Astrocyte of the spinal cord (primary cell): ENCODE results near the gene CCDC40.

Experiments used
- DNase-seq: peaks from one replicate; pipeline ENCODE4 v3.0.0; 2011; ENCODE audit warnings: low read depth, low spot score
- H3K4me3 ChIP-seq: 2 replicates; pipeline ENCODE4 v1.5.1; 2011; ENCODE audit warnings: low read depth, mild to moderate bottlenecking, low read length, moderate library complexity
- in situ Hi-C: cut with HindIII; loops from 2 replicates; pipeline ENCODE4 v1.10.0; 2017; ENCODE audit warnings: low sequenced_read_pairs
- TF ChIP-seq, protein P1 (sequence below): IDR thresholded peaks from 2 replicates; pipeline ENCODE4 v1.5.1; 2012; ENCODE audit warnings: low read depth, mild to moderate bottlenecking, low read length, inconsistent platforms

The CCDC40 gene

GRCh38 chr17:80000981-80001775 lies 35.3 kb upstream of the CCDC40 start:
- DNase-seq, result no peak
- in situ Hi-C loops, result no loop called here
- H3K4me3 ChIP-seq, result no peak overlapping the region
- TF ChIP-seq, protein P1, sequence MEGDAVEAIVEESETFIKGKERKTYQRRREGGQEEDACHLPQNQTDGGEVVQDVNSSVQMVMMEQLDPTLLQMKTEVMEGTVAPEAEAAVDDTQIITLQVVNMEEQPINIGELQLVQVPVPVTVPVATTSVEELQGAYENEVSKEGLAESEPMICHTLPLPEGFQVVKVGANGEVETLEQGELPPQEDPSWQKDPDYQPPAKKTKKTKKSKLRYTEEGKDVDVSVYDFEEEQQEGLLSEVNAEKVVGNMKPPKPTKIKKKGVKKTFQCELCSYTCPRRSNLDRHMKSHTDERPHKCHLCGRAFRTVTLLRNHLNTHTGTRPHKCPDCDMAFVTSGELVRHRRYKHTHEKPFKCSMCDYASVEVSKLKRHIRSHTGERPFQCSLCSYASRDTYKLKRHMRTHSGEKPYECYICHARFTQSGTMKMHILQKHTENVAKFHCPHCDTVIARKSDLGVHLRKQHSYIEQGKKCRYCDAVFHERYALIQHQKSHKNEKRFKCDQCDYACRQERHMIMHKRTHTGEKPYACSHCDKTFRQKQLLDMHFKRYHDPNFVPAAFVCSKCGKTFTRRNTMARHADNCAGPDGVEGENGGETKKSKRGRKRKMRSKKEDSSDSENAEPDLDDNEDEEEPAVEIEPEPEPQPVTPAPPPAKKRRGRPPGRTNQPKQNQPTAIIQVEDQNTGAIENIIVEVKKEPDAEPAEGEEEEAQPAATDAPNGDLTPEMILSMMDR, result no peak

GRCh38 chr17:80002070-80002641 lies 34.3 kb upstream of the CCDC40 start:
- TF ChIP-seq, protein P1, result no peak
- DNase-seq, result no peak
- no peak overlapping the region for H3K4me3 ChIP-seq
- in situ Hi-C loops, result no loop called here

DNA sequence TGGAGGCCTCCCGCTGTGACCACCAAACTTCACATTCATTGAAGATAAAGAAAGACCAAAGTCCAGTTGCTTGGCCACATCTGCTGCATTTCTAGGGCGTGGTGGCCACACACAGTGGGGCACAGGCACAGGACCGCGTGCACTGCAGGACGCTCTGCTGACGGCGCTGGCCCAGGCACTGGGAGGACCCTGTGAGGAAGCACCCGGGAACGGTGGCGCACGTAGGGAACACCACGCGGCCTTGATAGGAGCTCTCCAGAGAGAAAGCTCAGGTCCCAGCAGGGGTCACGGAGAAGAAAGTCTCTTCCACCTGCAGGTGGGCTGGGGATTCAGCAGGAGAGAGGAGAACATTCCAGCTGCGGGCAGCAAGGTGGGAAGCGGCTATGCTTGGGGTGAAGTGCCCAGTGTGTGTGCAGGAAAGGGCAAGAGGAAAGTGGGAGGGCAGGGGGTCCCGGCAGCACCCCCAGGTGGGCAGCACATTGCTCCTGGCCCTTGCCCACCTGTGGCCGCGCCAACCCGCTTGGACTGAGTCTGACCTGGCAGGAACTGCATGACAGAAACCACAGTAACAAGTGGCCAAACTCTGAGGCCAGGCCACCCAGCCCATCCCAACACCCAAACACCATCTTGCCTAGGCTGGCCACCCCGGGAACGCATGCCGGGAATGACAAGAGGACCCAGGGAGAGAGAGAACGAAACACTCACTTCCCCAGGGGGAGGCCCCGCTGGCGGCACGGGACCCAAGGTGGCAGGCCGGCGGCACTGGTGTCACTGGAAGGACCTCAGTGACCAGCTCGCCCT lies 33.6 kb upstream of the CCDC40 start:
- TF ChIP-seq, protein P1, result no peak
- no peak for DNase-seq
- H3K4me3 ChIP-seq, result no peak overlapping the region
- in situ Hi-C loops, result no loop called here

GRCh38 chr17:80003969-80004368 lies 32.5 kb upstream of the CCDC40 start:
- TF ChIP-seq, protein P1, result no peak
- in situ Hi-C loops, result no loop called here
- no peak for DNase-seq
- H3K4me3 ChIP-seq, result no peak overlapping the region

DNA sequence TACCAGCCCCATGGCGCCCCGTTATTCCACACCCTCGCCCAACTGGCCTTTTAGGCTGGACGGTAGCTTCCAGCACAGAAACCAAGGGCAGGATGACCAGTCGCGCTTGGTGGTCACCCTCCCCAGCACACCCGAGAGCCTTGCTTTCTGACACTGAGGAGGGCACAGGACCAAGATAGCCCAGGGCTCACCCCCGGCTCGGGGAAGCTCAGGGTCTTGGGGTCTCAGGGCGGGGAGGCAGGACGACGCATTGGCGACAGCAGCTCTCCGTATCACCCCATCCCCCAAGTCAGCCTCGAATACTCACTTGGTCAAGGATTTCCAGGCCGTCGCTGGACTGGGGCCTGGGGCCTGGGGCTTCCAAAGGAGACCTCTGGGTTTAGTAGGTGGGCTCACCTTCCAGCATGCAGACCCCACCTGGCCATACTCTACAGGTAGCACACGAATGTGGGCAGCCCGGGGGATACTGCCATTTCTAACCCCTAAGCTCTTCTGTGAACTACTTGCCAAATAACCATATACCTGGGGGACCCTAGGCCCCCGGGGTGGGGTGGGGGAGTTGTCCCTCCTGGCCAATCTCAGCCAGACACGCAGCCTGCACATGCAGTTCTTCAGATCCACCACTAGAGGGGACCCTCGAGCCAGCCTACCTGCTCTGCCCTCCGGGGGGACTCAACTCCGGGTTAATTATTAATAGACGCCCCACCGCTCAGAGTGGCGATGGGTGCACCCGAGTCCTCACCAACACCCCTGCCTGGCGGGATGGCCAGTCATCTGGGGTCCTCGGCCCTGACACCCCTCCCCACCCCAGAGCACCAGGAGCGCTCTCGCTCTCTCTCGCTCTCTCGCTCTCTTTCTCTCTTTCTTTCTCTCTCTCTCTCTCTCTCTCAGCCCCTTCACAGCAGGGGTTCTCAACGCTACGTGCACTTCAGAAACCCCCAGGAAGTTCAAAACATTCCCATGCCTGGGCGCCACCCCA lies 30.8 kb upstream of the CCDC40 start:
- in situ Hi-C loops, result no loop called here
- H3K4me3 ChIP-seq, result peak overlapping the region; percentile 20
- TF ChIP-seq, protein P1, result peak; percentile 99
- DNase-seq, result peak; percentile 33

DNA sequence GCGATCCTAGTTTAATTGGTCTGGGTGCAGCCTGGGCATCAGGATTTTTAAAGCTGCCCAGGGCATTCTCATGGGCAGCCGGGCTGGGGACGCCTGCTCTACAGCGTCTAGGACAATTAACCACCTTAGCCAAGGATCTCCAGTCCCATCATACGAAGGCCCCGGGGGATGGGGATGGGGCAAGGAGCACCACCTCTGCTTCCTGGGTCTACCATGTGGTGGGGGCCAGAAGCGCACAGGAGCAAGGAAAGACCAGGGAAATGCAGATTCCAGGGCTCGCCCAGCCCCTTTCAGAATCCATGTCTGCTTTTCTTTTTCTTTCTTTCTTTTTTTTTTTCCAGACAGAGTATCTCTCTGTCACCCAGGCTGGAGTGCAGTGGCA lies 30.1 kb upstream of the CCDC40 start:
- in situ Hi-C loops, result no loop called here
- no peak for DNase-seq
- TF ChIP-seq, protein P1, result no peak
- no peak overlapping the region for H3K4me3 ChIP-seq
